ENCODE results near the gene PTPRD. TPM values are rescaled to one million over a fixed set of nuclear protein-coding genes. Genes with fewer than 3 reads are reported as not detected.

The PTPRD gene
- total and polyA plus RNA-seq, 2 of the 4 experiments (the other 2 are of a cell fraction): 0.07 to 0.18 TPM

GRCh38 chr9:9389904-9390303, 1222.9 kb downstream of the PTPRD start:
- Histone ChIP-seq H3K9me3 (ENCODE audit: control insufficient read depth, insufficient read depth, low read length) (no peaks in the 10 kb centered on the region), H4K91ac (ENCODE audit: insufficient read depth, low read depth, low read length) (no peak overlapping the region), H3K4me3 (ENCODE audit: insufficient read depth, low read depth, low read length) (no peak overlapping the region), H3K9ac (ENCODE audit: low read depth, low read length) (no peak overlapping the region), H3K18ac (ENCODE audit: low read depth, low read length) (no peak overlapping the region), H2AK5ac (ENCODE audit: low read depth, low read length) (no peak overlapping the region), H2BK15ac (ENCODE audit: low read depth, low read length) (no peak overlapping the region), H3K36me3 (ENCODE audit: control insufficient read depth, insufficient read depth, low read length) (no peaks in the 10 kb centered on the region), H3K14ac (replicated peaks; ENCODE audit: low read depth, low read length) (no peak overlapping the region), H2AFZ (replicated peaks; ENCODE audit: low read length, poor library complexity) (no peak overlapping the region), H4K8ac (ENCODE audit: low read depth in 2 of 2, low read length in 2 of 2) (no peak overlapping the region), H3K4me2 (ENCODE audit: low read depth, low read length) (no peak overlapping the region), H3K27me3 (ENCODE audit: control insufficient read depth, insufficient read depth, low read length) (no peaks in the 10 kb centered on the region), H4K5ac (ENCODE audit: low read depth, low read length) (no peak overlapping the region), H3K4ac (ENCODE audit: low read depth, low read length) (no peak overlapping the region), H2BK120ac (ENCODE audit: low read depth, low read length) (no peak overlapping the region), H3K23ac (ENCODE audit: low read depth, low read length) (no peak overlapping the region), H3K79me1 (ENCODE audit: low read depth in 1 of 2, low read length in 2 of 2) (no peaks in the 10 kb centered on the region), H2BK20ac (ENCODE audit: low read depth, low read length) (no peak overlapping the region), H4K20me1 (ENCODE audit: insufficient read depth, low read length) (no peaks in the 10 kb centered on the region), H2BK5ac (ENCODE audit: low read depth, low read length, poor library complexity, severe bottlenecking) (no peak overlapping the region), H3K9me1 (ENCODE audit: insufficient read depth, low read length) (no peaks in the 10 kb centered on the region), H3K4me1 (ENCODE audit: control insufficient read depth, insufficient read depth, low read length) (no peaks in the 10 kb centered on the region), H3K27ac (ENCODE audit: insufficient read depth, low read length) (no peak overlapping the region), H3K56ac (ENCODE audit: extremely low read depth, insufficient read depth, low read length) (no peak overlapping the region), H2AK9ac (replicated peaks; ENCODE audit: low read depth, low read length, poor library complexity) (no peak overlapping the region)
- dilution Hi-C loops (cut with HindIII; ENCODE audit: low sequenced_read_pairs, unreplicated experiment): no loop called here
- BruUV-seq (replicated peaks): no TSS peak
- intact Hi-C loops (cut with micrococcal nuclease): no loop called here
- in situ Hi-C loops (cut with MboI; ENCODE audit: low sequenced_read_pairs): no loop called here
- POLR2A ChIA-PET (ENCODE audit: unreplicated experiment): no interaction called here
- ATAC-seq (ENCODE audit: low read depth) (no peak), DNase-seq (no peak)
- 66% methylated on average over 2 of the region's 3 CpGs; no CpG with 5 or more reads in 1 of the 2 experiments for WGBS, 2 experiments (ENCODE audit: extremely low coverage in 2 of 2, insufficient read length in 1 of 2)
- TF ChIP-seq RCOR1 (IDR thresholded peaks at IDR 0.05; ENCODE audit: insufficient replicate concordance, low read length) (no peak), BHLHE40 (IDR thresholded peaks at IDR 0.05; ENCODE audit: low read depth, low read length) (no peak), MAZ (IDR thresholded peaks at IDR 0.05; ENCODE audit: borderline replicate concordance, low read depth, low read length) (no peak), MAFK (IDR thresholded peaks at IDR 0.05; ENCODE audit: low read depth, low read length) (no peak), FOS (IDR thresholded peaks at IDR 0.05; ENCODE audit: low read depth, low read length) (no peak)
- CTCF ChIA-PET: no interaction called here
